ENCODE data around the gene PHLDB3.

The PHLDB3 gene

GRCh38 chr19:43467276-43467675 is 37.3 kb downstream of the PHLDB3 start:
- no peak for TF ChIP-seq CTCF (IDR thresholded peaks at IDR 0.05)

GRCh38 chr19:43466793-43467192 is 37.8 kb downstream of the PHLDB3 start:
- no peak overlapping the region for H3K4me3 ChIP-seq
- intact Hi-C loops (cut with DNase I; ENCODE audit: low total_unique reads), result no loop called here
- no peak for TF ChIP-seq CTCF (IDR thresholded peaks at IDR 0.05)
- no peak for DNase-seq
- no peaks in the 10 kb centered on the region for H3K36me3 ChIP-seq
- peaks cover 0 to 22% (median 11%) of the 10 kb centered on the region in 4 donors for H3K4me1 ChIP-seq
- no peaks in the 10 kb centered on the region for H3K9me3 ChIP-seq
- H3K27ac ChIP-seq, result no peak overlapping the region
- peaks cover 0 to 9% of the 10 kb centered on the region in 2 donors for H3K27me3 ChIP-seq

More at GRCh38 chr19:43467276-43467675, 37.3 kb downstream of the PHLDB3 start:
- intact Hi-C loops (cut with DNase I; ENCODE audit: low total_unique reads), result no loop called here
- no peak overlapping the region for H3K27ac ChIP-seq
- H3K9me3 ChIP-seq, result no peaks in the 10 kb centered on the region
- no peaks in the 10 kb centered on the region for H3K36me3 ChIP-seq
- DNase-seq, result no peak
- no peak overlapping the region for H3K4me3 ChIP-seq
- peaks cover 0 to 22% (median 11%) of the 10 kb centered on the region in 4 donors for H3K4me1 ChIP-seq
- peaks cover 0 to 9% of the 10 kb centered on the region in 2 donors for H3K27me3 ChIP-seq

- H3K27ac ChIP-seq, result peak within 1 kb of the TSS; percentile 82 to 88
These were observed 39.0 kb downstream of the PHLDB3 start, which contains the start of gene LYPD3 for GRCh38 chr19:43465468-43466120. Gene LYPD3, minus strand, starts transcription at chr19:43465608. Its CDS starts 37 bp downstream, at chr19:43465571.

GRCh38 chr19:43464134-43464775 is 40.3 kb downstream of the PHLDB3 start:
- Histone ChIP-seq H3K27me3 (peaks cover 0 to 9% of the 10 kb centered on the region in 2 donors), H3K4me3 (peak overlapping the region; percentile 64 to 71), H3K9me3 (no peaks in the 10 kb centered on the region), H3K36me3 (peaks cover 0 to 6% (median 0%) of the 10 kb centered on the region in 3 donors), H3K27ac (peak overlapping the region; percentile 82 to 88), H3K4me1 (peaks cover 0 to 22% (median 11%) of the 10 kb centered on the region in 4 donors)
- intact Hi-C loops (cut with DNase I; ENCODE audit: low total_unique reads), result loop anchor here (5.0 kb wide), 1 partner anchor 38 kb away; the partner anchor contains the start of gene PHLDB3
- no peak for TF ChIP-seq CTCF (IDR thresholded peaks at IDR 0.05)
- DNase-seq, result peak; percentile 83 to 87

More at GRCh38 chr19:43465468-43466120, 39.0 kb downstream of the PHLDB3 start, which contains the start of gene LYPD3:
- Histone ChIP-seq H3K9me3 (no peaks in the 10 kb centered on the region), H3K4me1 (peaks cover 0 to 22% (median 11%) of the 10 kb centered on the region in 4 donors), H3K36me3 (peaks cover 0 to 6% (median 0%) of the 10 kb centered on the region in 3 donors), H3K4me3 (peak within 1 kb of the TSS; percentile 64 to 71), H3K27me3 (peaks cover 0 to 9% of the 10 kb centered on the region in 2 donors)
- intact Hi-C loops (cut with DNase I; ENCODE audit: low total_unique reads), result no loop called here
- no peak for DNase-seq
- no peak for TF ChIP-seq CTCF (IDR thresholded peaks at IDR 0.05)

- H3K4me1 ChIP-seq, result peaks cover 0 to 22% (median 11%) of the 10 kb centered on the region in 4 donors
- peak overlapping the region; percentile 64 to 71 for H3K4me3 ChIP-seq
- peak; percentile 97 to 98 for DNase-seq
- intact Hi-C loops (cut with DNase I; ENCODE audit: low total_unique reads), result loop anchor here (5.0 kb wide), 1 partner anchor 39 kb away; the partner anchor contains the start of gene PHLDB3
- H3K27me3 ChIP-seq, result peaks cover 0 to 9% of the 10 kb centered on the region in 2 donors
- TF ChIP-seq CTCF (IDR thresholded peaks at IDR 0.05), result no peak
- H3K9me3 ChIP-seq, result no peaks in the 10 kb centered on the region
- peak overlapping the region; percentile 82 to 88 for H3K27ac ChIP-seq
- H3K36me3 ChIP-seq, result peaks cover 0 to 6% (median 0%) of the 10 kb centered on the region in 3 donors
These were observed 41.0 kb downstream of the PHLDB3 start for GRCh38 chr19:43463381-43464133.
